ENCODE results near the gene FZD4. TPM values are rescaled to one million over a fixed set of nuclear protein-coding genes. Genes with fewer than 3 reads are reported as not detected.
A peak's percentile ranks its signal among the peaks of the same experiment; 100 is the strongest.

The FZD4 gene
- total RNA-seq, 1 experiment from 2014 or later: 4.5 TPM

GRCh38 chr11:86938900-86939880, 16.0 kb downstream of the FZD4 start:
- Histone ChIP-seq H3K56ac (ENCODE audit: insufficient read length, low read depth, low read length) (no peak overlapping the region), H4K91ac (ENCODE audit: insufficient read length, low read depth, low read length) (no peak overlapping the region), H2BK20ac (ENCODE audit: low read depth, low read length, poor library complexity, severe bottlenecking) (no peak overlapping the region), H3K9me3 (ENCODE audit: control insufficient read depth, low read depth, low read length) (no peaks in the 10 kb centered on the region), H2BK15ac (ENCODE audit: low read depth, low read length) (no peak overlapping the region), H2BK5ac (ENCODE audit: insufficient read length, low read length) (no peak overlapping the region), H4K20me1 (ENCODE audit: control insufficient read depth, insufficient read depth, insufficient read length) (no peaks in the 10 kb centered on the region), H2AK5ac (ENCODE audit: insufficient read length, low read length) (no peak overlapping the region), H4K5ac (ENCODE audit: insufficient read length, low read depth, low read length) (no peak overlapping the region), H3K18ac (ENCODE audit: insufficient read length, low read depth, low read length) (no peak overlapping the region), H3K27ac (ENCODE audit: insufficient read length, low read depth, low read length) (no peak overlapping the region), H2BK12ac (ENCODE audit: insufficient read length, low read depth, low read length) (no peak overlapping the region), H3K14ac (ENCODE audit: insufficient read depth, low read length) (no peak overlapping the region), H3K9ac (ENCODE audit: extremely low read depth, insufficient read length, low read length) (no peak overlapping the region), H3K4ac (ENCODE audit: low read depth, low read length) (no peak overlapping the region), H2BK120ac (ENCODE audit: low read depth, low read length, poor library complexity, severe bottlenecking) (no peak overlapping the region), H3K4me1 (ENCODE audit: insufficient read depth, low read length) (no peaks in the 10 kb centered on the region; the same call in 1 of the 2 replicates), H4K8ac (replicated peaks; ENCODE audit: insufficient read length, low read depth, low read length) (no peak overlapping the region), H2AFZ (ENCODE audit: low read length) (no peak overlapping the region), H3K79me1 (ENCODE audit: insufficient read depth, low read depth, low read length, poor library complexity, severe bottlenecking) (no peaks in the 10 kb centered on the region), H3T11ph (ENCODE audit: low read length) (no peak overlapping the region), H3K4me2 (ENCODE audit: insufficient read depth, insufficient read length, low read length) (no peak overlapping the region), H3K23me2 (ENCODE audit: insufficient read length, low read depth, low read length, poor library complexity, severe bottlenecking) (no peaks in the 10 kb centered on the region), H3K27me3 (ENCODE audit: insufficient read depth, low read length) (no peaks in the 10 kb centered on the region), H3K23ac (ENCODE audit: insufficient read length, low read depth, low read length) (no peak overlapping the region), H3K79me2 (ENCODE audit: insufficient read depth, low read length) (no peaks in the 10 kb centered on the region)
- Mint-ChIP-seq H3K27ac (no peak overlapping the region), H3K9me3 (no peaks in the 10 kb centered on the region), H3K36me3 (ENCODE audit: insufficient read depth in 1 of 3, low read depth in 3 of 3) (peaks cover 0 to 4% (median 0%) of the 10 kb centered on the region in 3 experiments; a peak in 1 of 7 replicates), H3K27me3 (ENCODE audit: low read depth) (no peaks in the 10 kb centered on the region), H3K4me1 (peaks cover 32 to 33% of the 10 kb centered on the region in 2 experiments), H3K4me3 (no peak overlapping the region)
- WGBS (ENCODE audit: extremely low coverage, insufficient read length, low lambda C conversion rate): no CpG with 5 or more reads among the region's 4 CpGs
- DNase-seq: no peak
- peak; percentile 80 for TF ChIP-seq CTCF (conservative IDR thresholded peaks at IDR 0.05)
